HG03045 (cell line): Measurements from ENCODE around the gene ZNF524.

Source experiments
- ATAC-seq: cut with Tn5 transposase; IDR thresholded peaks from one replicate; pipeline ENCODE4 v1.9.1; 2021; ENCODE audit warnings: mild to moderate bottlenecking, moderate library complexity; ENCODE audit not compliant: unreplicated experiment

ZNF524 gene

DNA sequence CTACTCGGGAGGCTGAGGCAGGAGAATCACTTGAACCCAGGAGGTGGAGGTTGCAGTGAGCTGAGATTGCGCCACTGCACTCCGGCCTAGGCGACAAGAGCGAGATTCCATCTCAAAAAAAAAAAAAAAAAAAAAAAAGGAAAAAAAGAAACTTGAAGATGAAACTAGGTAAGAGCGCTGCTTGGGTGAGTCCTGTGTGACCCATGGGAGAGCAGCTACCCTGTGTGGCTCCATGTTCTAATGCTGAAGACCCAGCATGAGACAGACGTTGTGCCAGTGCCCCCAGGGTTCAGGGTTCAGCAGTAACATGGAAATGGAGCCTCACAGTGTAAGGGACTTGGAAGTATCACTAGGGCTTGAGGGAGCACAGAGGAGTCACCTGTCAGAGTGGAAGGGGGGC, 18.3 kb downstream of the ZNF524 start:
- no peak for ATAC-seq

GRCh38 chr19:55619286-55619685, 19.2 kb downstream of the ZNF524 start:
- no peak for ATAC-seq

- ATAC-seq = no peak
Observed at GRCh38 chr19:55620410-55621204, 20.5 kb downstream of the ZNF524 start.

DNA sequence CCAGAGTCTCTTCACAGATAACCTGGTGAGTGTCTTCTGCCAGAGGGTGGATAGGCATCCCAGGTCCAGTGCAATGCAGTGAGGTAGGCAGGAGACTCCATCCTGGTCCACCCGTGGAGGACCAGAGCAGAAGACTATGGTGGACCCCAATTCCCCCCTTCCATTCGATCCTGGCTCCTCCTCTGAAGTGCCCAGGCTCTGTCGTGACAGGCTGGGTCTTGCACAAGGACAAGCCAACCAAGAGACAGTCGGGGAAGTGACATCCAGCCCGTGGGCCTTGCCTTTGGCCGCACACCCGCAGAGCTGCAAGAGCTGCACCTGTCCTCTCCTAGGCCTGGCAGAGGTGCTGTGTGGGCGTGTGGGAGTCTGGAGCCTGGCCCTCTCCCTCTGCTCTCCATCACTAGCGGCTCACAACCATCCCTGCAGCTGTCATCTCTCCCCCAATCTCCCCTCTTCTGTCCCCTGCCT, 21.2 kb downstream of the ZNF524 start:
- no peak for ATAC-seq

- ATAC-seq = no peak
Observed at GRCh38 chr19:55621673-55622231, 21.7 kb downstream of the ZNF524 start.

GRCh38 chr19:55622242-55622969, 22.3 kb downstream of the ZNF524 start:
- ATAC-seq = no peak

GRCh38 chr19:55623130-55623529, 23.0 kb downstream of the ZNF524 start:
- no peak for ATAC-seq

DNA sequence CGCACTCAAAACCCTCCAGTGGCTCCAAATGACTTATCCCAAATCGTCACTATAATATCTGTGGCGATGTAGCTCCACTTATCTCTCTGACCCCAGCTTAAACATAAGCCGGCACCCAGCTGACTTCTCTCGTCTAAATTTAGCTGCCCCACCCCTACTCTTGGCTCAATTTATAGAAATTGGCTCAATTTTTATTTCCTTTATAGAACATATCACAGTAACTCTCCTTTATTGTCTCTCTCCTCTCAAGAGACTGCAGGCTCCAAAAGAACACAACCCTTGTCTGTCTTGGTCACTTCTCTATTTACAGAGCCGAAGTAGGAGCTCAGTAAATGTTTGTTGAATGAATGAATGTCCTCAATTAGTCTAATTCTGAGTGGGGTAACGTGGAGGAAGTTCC, 23.5 kb downstream of the ZNF524 start:
- no peak for ATAC-seq

DNA sequence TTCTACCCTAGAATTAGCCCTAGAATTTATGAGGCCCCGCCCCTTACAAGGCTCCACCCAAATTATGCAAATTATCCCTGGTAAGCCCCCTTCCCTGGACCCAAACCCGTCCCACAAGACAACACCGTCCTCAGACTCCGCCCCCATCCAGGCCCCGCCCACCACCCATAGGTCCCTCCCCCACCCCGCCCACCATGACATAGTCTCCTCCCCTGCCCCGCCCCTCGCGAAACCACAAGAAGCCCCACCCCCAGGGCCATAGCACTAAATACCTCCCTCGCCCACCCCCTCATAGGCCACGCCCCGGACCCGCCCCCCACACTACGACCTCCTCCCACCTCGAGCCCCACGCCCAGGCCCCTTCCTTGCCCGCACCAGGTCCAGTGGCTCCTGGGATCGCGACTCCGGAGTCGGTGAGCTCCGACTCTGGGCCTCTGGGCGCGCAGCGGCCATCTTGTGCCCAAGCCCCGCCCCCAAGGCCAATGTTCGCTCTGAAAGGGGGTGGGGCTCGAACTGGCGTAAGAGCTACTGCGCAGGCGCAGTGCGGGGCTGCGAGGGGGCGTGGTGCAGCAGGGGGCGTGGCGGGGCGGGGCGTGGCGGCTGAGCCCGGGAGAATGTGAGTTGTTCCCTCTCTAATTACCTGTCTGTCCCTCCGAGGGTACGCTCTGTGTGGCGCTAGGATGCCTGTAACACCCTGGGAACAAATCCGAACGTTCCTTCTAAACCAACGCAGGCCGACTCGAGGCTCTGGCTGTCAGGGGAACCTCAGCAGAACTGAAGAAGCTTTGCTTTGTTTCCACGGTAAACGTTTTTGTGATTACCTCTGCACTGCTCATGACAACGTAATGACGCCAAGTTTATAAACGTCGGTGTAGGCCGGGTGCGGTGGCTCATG, 24.3 kb downstream of the ZNF524 start, which contains the start of gene ZNF784:
Gene ZNF784 (minus strand): TSS at position 458 of the 895 bp plus-strand sequence. CDS start 5 bp downstream, at position 453.
- ATAC-seq = no peak

- no peak for ATAC-seq
Observed at GRCh38 chr19:55625004-55625326, 24.9 kb downstream of the ZNF524 start.

DNA sequence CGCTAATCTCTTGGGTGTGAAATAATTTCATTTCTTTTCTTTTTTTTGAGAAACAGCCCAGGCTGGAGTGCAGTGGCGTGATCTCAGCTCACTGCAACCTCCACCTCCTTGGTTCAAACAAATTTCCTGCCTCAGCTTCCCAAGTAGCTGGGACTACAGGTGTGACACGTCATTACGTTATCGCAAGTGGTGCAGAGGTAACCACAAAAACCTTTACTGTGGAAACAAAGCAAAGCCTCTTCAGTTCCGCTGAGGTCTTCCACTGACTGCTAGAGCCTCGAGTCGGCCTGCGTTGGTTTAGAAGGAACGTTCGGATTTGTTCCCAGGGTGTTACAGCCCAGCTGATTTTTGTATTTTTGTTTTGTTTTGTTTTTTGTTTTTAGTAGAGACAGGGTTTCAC, 26.3 kb downstream of the ZNF524 start:
- ATAC-seq = no peak

DNA sequence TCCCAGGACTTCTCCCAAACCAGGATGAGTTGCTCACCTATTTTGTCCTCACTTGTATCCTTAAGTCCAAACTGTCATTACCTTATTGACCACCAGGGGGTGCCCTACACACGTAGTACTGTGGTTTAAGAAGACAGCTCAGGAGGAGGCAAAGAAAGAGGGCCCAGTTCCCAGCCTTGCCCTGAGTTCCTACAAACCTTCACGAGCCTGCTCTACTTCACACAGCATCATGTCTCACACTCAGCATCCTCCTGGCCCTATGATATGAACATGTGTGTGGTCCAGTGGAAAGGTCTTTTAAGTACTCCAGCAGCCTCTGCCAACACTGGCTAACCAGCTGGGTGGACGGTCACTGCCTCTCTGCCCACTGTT, 32.4 kb downstream of the ZNF524 start:
- ATAC-seq = no peak

- ATAC-seq = no peak
Observed at GRCh38 chr19:55633861-55634260, 33.8 kb downstream of the ZNF524 start.

DNA sequence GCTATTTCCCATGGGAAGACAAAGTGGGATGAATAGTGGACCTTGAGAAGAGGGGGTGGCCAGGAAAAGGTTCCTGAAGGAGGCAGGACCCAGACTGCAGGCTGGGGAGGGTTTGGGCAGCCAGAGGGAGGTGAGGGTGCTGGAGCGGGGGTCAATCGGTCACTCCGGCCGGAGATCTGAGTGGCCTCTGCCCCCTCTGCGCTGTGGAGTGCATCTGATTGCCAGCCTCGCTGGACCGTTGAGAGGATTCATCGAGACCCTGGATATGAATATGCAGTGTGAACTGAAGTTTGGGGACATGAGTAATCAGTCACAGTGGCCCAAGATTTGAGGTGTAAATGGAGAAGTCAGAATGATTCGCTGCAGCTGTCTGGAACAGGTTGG, 35.2 kb downstream of the ZNF524 start:
- no peak for ATAC-seq

DNA sequence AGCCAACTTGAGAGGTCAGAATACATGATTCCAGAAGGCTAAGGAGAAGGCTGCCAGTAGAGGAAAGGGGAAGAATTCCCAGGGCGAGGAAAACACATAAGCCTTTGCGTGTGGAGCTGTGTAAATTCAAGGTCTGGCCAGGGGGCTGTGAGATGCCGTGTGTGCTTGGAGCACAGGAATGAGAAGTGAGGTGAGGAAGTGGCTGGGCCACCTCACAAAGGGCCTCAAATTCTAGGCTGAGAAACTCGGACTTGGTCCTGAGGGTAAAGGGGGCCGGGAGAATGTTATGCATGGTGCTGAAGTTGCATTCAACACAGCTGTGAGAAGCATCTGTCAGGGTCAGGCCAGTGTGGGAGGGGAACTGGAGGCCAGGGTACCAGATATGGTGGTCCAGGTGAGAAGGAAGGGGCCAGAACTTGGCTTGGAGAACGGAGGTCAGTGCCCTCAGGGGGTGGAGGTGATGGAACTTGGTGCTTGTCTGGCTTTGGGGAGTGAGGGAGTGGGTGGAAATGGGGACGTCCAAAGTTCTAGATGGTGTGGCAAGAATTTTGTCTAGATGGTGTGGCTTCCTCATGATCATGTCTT, 35.9 kb downstream of the ZNF524 start:
- ATAC-seq = no peak

- no peak for ATAC-seq
Observed at GRCh38 chr19:55636723-55637122, 36.6 kb downstream of the ZNF524 start.

GRCh38 chr19:55637534-55637933, 37.4 kb downstream of the ZNF524 start:
- ATAC-seq = no peak

DNA sequence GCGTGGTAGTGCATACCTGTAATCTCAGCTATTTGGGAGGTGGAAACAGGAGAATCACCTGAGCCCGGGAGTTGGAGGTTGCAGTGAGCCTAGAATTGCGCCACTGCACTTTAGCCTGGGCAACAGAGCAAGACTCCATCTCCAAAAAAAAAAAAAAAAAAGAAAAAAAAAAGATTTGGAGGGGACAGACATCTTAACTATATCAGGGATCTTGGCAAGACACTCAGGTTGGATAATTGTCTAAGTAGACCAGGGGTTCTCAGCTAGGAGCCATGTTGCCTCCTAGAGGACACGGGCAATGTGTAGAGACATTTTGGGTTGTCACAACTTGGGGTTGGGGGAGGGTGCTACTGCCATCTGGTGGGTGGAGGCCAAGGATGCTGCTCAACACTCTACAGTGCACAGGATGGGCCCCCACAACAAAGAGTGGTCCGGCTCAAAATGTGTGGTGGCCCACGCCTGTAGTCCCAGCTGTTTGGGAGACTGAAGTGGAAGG, 38.8 kb downstream of the ZNF524 start:
- ATAC-seq = no peak

DNA sequence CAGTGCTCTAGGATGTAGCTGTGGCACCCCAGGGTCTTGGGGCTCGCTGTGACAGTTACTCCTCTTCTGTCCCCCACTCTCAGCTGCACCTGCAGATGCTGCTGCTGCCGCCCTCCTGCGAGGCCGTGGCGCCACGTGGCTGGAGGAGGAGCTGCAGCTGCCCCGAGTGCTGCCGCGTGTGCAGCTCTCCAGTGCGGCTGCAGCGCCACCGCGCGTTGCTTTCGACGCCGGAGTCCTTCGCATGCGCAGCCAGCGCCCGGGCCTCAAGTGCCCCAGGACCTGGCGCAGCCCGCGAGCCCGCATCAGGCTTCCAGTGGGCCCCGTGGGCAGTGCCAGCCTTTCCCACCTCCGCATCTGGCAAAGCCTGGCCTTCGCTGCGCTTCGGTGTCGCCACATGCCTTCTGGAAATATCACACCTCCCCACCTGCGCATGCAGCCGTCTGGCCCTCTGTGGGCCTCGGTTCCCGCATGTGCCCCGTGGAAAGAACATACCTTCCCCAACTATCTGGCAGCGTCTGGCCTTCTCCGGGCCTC, 40.0 kb downstream of the ZNF524 start:
- ATAC-seq = no peak
